Activated CD8-positive, alpha-beta T cell treated with anti-CD3 and anti-CD28 coated beads for 36 hours (primary cell): ENCODE measurements around the gene MRPS17. TPM values are rescaled to one million over a fixed set of nuclear protein-coding genes. Genes with fewer than 3 reads are reported as not detected.
A peak's percentile ranks its signal among the peaks of the same experiment; 100 is the strongest.

ENCODE experiments used
- ATAC-seq: fragments of 200-7000 bp; cut with Tn5 transposase; one replicate; pipeline ENCODE4 v1.10.0; 2021; ENCODE audit warnings: mild to moderate bottlenecking, moderate library complexity
- CTCF ChIA-PET: fragments of 350-600 bp; sonication (Branson Sonifier 250); formaldehyde crosslinking; loops from one replicate; lab custom pipeline; 2021; ENCODE audit warnings: antibody characterized with exemption; lab: Charles Lee
- POLR2A ChIA-PET: fragments of 350-600 bp; sonication (Branson Sonifier 250); formaldehyde crosslinking; loops from one replicate; lab custom pipeline; 2021; ENCODE audit warnings: antibody characterized with exemption; lab: Charles Lee
- DNase-seq: peaks from one replicate; pipeline ENCODE4 v3.0.0-alpha.2; 2020
- H3K27ac Mint-ChIP-seq: one replicate; pipeline ENCODE4 v1.8.0; 2021; ENCODE audit warnings: mild to moderate bottlenecking, mixed read lengths
- H3K27me3 Mint-ChIP-seq: one replicate; pipeline ENCODE4 v1.8.0; 2021; ENCODE audit warnings: mixed read lengths
- H3K36me3 Mint-ChIP-seq: one replicate; pipeline ENCODE4 v1.8.0; 2021; ENCODE audit warnings: low read depth, mixed read lengths
- H3K4me1 Mint-ChIP-seq: one replicate; pipeline ENCODE4 v1.8.0; 2021; ENCODE audit warnings: low read depth, mixed read lengths
- H3K4me3 Mint-ChIP-seq: one replicate; pipeline ENCODE4 v1.8.0; 2021; ENCODE audit warnings: mild to moderate bottlenecking, moderate library complexity, mixed read lengths
- H3K9me3 Mint-ChIP-seq: one replicate; pipeline ENCODE4 v1.8.0; 2021; ENCODE audit warnings: mixed read lengths
- intact Hi-C: fragments of 100-400 bp; cut with micrococcal nuclease; formaldehyde crosslinking; loops from one replicate; pipeline ENCODE4 v1.10.0; 2022
- total RNA-seq, 2 experiments: library from RNA; stranded (reverse); gene quantifications; one replicate each; pipeline ENCODE4 v1.2.3, GENCODE V29; 2021
- TF ChIP-seq, protein P1 (sequence below): fragments of 200-600 bp; IDR thresholded peaks from one replicate; pipeline ENCODE4 v1.8.0; 2022; ENCODE audit warnings: antibody characterized with exemption, mild to moderate bottlenecking

The MRPS17 gene
- total RNA-seq, 2 experiments from 2014 or later: 28.2 to 29.1 TPM

DNA sequence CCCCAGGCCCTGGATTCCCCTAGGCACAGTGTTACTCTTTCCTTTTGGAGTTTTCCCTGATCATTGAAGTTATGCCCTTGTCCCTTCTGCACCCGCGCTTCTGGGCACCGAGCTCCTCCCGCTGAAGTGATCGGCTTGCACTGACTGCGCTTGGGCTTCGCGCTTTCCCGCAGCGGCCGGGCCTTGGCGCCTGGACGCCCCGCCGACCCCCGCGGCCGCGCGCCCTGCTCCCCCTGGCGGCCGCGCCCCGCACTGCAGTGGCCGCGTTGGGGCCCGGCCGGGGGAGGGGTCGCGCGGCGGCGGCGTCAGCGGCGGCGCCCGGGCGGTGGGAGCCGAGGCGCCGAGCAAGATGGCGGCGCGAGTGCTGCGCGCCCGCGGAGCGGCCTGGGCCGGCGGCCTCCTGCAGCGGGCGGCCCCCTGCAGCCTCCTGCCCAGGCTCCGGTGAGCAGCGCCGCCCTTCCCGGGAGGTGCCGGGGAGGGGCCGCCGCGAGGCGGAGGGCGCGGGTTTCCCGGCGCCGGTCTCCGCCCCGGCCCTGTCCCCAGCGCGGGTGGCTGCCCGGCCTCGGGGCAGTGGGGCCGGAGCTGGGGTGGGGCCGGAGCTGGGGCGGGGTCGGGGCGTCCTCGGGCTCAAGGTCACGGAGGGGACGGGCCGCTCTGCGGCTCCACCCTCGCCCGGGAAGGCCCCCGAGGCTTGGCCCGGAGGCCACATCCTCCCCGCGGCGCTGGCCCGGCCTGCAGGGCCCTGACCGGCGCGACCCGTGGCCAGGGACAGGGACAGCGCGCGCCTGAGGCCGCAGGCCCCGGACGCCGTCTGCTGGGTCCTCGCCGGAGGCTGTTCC lies 12.8 kb downstream of the MRPS17 start, which contains the start of gene NIPSNAP2:
Gene NIPSNAP2, plus strand, starts transcription at position 325 of the 839 bp plus-strand sequence. Its CDS starts 25 bp downstream, at position 350.
- TF ChIP-seq, protein P1, sequence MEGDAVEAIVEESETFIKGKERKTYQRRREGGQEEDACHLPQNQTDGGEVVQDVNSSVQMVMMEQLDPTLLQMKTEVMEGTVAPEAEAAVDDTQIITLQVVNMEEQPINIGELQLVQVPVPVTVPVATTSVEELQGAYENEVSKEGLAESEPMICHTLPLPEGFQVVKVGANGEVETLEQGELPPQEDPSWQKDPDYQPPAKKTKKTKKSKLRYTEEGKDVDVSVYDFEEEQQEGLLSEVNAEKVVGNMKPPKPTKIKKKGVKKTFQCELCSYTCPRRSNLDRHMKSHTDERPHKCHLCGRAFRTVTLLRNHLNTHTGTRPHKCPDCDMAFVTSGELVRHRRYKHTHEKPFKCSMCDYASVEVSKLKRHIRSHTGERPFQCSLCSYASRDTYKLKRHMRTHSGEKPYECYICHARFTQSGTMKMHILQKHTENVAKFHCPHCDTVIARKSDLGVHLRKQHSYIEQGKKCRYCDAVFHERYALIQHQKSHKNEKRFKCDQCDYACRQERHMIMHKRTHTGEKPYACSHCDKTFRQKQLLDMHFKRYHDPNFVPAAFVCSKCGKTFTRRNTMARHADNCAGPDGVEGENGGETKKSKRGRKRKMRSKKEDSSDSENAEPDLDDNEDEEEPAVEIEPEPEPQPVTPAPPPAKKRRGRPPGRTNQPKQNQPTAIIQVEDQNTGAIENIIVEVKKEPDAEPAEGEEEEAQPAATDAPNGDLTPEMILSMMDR: peak; percentile 22
- Mint-ChIP-seq H3K36me3 (peaks cover 25% of the 10 kb centered on the region), H3K4me3 (peak within 1 kb of the TSS; percentile 85), H3K27ac (peak within 1 kb of the TSS; percentile 88), H3K9me3 (no peaks in the 10 kb centered on the region), H3K27me3 (no peaks in the 10 kb centered on the region), H3K4me1 (peaks cover 34% of the 10 kb centered on the region)
- ATAC-seq (peak; percentile 94), DNase-seq (peak; percentile 53)
- POLR2A ChIA-PET: interaction anchor here (0.6 to 0.9 kb wide), 3 partner anchors 16 to 1898 kb away, joined by 3 to 4 read pairs (median 3); no protein-coding TSS in a partner anchor
- CTCF ChIA-PET: interaction anchor here (0.5 to 1.7 kb wide), 16 partner anchors 10 to 491 kb away, joined by 3 to 12 read pairs (median 4); partner anchors contain the start of gene MRPS17
- intact Hi-C loops: loop anchor here (5.0 kb wide), 1 partner anchor 322 kb away; no protein-coding TSS in a partner anchor

- CTCF ChIA-PET: interaction anchor here (0.6 to 1.7 kb wide), 4 partner anchors 13 to 343 kb away, joined by 3 to 6 read pairs (median 4); partner anchors contain the start of gene MRPS17
- H3K27me3 Mint-ChIP-seq: no peaks in the 10 kb centered on the region
- H3K9me3 Mint-ChIP-seq: no peaks in the 10 kb centered on the region
- POLR2A ChIA-PET: interaction anchor here (1.3 kb wide), 1 partner anchor 8 kb away, joined by 3 read pairs; no protein-coding TSS in a partner anchor
- no peak for DNase-seq
- intact Hi-C loops: no loop called here
- peak overlapping the region; percentile 85 for H3K4me3 Mint-ChIP-seq
- TF ChIP-seq, protein P1: no peak
- peaks cover 23% of the 10 kb centered on the region for H3K36me3 Mint-ChIP-seq
- no peak for ATAC-seq
- H3K27ac Mint-ChIP-seq: peak overlapping the region; percentile 88
- H3K4me1 Mint-ChIP-seq: peaks cover 36% of the 10 kb centered on the region
Observed at GRCh38 chr7:55965100-55965470, 13.4 kb downstream of the MRPS17 start.

DNA sequence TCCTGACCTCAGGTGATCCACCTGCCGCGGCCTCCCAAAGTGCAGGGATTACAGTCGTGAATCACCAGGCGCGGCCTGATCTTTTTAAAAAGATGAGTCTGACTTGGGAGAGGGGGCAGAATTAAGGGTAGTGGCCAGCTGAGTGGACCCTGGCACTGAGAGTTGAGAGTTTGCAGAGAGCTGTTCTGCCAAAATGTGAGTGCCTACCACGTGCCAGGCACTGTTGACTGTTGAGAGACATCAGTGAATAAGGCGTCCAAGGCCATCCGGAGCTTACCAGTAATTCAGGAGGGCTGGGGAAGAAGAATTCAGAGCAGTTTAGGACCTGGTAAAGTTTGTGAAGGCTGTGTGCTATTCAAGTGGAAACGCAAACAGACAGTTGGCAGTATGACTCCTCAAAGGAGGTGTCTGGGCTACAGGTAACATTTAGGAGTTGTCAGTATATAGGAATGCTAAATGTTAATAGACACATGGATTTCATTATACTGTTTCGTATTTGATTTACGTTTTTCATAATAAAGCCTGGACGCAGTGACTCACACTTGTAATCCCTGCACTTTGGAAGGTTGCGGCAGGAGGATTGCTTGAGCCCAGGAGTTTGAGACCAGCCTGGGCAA lies 14.2 kb downstream of the MRPS17 start:
- Mint-ChIP-seq H3K9me3 (no peaks in the 10 kb centered on the region), H3K36me3 (peaks cover 28% of the 10 kb centered on the region), H3K4me3 (peak overlapping the region; percentile 85), H3K27ac (peak overlapping the region; percentile 20), H3K27me3 (no peaks in the 10 kb centered on the region), H3K4me1 (peaks cover 41% of the 10 kb centered on the region)
- CTCF ChIA-PET: interaction anchor here (0.5 to 1.5 kb wide), 3 partner anchors 12 to 324 kb away, joined by 3 to 6 read pairs (median 3); no protein-coding TSS in a partner anchor
- TF ChIP-seq, protein P1: no peak
- POLR2A ChIA-PET: interaction anchor here (1.3 kb wide), 1 partner anchor 9 kb away, joined by 3 read pairs; no protein-coding TSS in a partner anchor
- ATAC-seq (no peak), DNase-seq (no peak)
- intact Hi-C loops: no loop called here

DNA sequence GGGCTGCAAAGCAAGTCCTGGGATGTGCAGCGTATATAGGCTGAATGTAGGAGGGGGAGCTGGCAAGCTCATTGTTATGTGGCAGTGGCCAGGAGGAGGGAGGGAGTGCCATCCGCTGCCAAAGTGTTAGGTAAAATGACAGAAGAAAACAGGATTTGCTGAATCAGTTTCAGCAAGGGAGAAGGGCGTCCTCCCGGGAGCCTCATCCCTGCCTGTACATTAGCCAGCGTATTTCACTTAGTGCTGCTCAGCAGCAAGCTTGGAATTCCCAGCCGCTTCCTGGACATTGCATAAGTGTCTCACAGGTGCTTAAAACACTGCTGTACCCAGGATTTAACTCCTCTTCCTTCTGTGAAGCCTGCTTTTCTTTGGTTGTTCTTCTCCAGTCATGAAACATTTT lies 15.2 kb downstream of the MRPS17 start:
- ChIA-PET POLR2A (interaction anchor here (1.4 kb wide), 1 partner anchor 11 kb away, joined by 3 read pairs; no protein-coding TSS in a partner anchor), CTCF (interaction anchor here (0.6 to 1.5 kb wide), 3 partner anchors 11 to 108 kb away, joined by 3 read pairs; no protein-coding TSS in a partner anchor)
- H3K9me3 Mint-ChIP-seq: no peaks in the 10 kb centered on the region
- ATAC-seq: no peak
- no peak overlapping the region for H3K4me3 Mint-ChIP-seq
- TF ChIP-seq, protein P1: no peak
- peaks cover 46% of the 10 kb centered on the region for H3K4me1 Mint-ChIP-seq
- peaks cover 28% of the 10 kb centered on the region for H3K36me3 Mint-ChIP-seq
- no peak overlapping the region for H3K27ac Mint-ChIP-seq
- no peak for DNase-seq
- intact Hi-C loops: no loop called here
- H3K27me3 Mint-ChIP-seq: no peaks in the 10 kb centered on the region
